Esophagus squamous epithelium (tissue), 4 donors: Measurements from ENCODE around the gene PTPRM.

Experiments used
- CTCF ChIP-seq, 6 experiments: fragments of 450-650 bp in 4 of 6; fragments of 200-600 bp in 2 of 6; sonication (generic) in 2 of 6; IDR thresholded peaks; one replicate each; pipeline ENCODE4 v1.5.1; 2016 to 2019; ENCODE audit warnings: antibody characterized with exemption in 6 of 6, mild to moderate bottlenecking in 4 of 6, moderate library complexity in 4 of 6
- POLR2A ChIP-seq, 4 donors: fragments of 450-650 bp; IDR thresholded peaks; one replicate each; pipeline ENCODE4 v1.6.1; 2017; ENCODE audit warnings: antibody characterized with exemption in 4 of 4, mild to moderate bottlenecking in 4 of 4, moderate library complexity in 3 of 4

DNA sequence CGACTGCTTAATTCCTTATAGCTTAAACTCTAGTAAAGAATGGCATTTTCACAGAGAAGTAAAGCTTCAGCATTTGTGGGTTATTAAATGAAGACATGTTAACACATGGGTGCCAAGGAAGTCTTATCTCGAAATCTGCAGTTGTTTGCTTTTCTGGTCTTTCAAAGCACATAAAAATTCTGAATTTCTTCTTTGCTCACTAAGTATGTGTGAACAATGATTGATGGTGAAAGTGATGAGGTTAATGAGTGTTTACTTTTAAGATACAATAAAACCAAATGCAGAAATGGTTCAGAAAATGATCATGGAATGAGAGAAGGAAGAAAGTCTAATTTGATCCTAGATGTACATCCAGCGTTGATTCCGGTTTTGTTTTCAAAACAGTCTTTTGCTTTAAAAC lies 807.6 kb downstream of the PTPRM start:
- TF ChIP-seq CTCF (IDR thresholded peaks at IDR 0.05) (no peak), POLR2A (IDR thresholded peaks at IDR 0.05) (no peak)
